Upper lobe of left lung (tissue), 6 donors: Measurements from ENCODE around the gene CAP2. TPM values are rescaled to one million over a fixed set of nuclear protein-coding genes. Genes with fewer than 3 reads are reported as not detected.

ENCODE experiments used
- ATAC-seq, 2 donors: fragments of 200-7000 bp; cut with Tn5 transposase; one replicate each; pipeline ENCODE4 v1.9.1; 2022; ENCODE audit warnings: mild to moderate bottlenecking in 2 of 2, moderate library complexity in 2 of 2; ENCODE audit not compliant: low FRiP score in 2 of 2
- DNase-seq, 2 donors: peaks; one replicate each; pipeline ENCODE4 v3.0.0-alpha.2; 2019 to 2020
- H3K27ac ChIP-seq, 4 donors: fragments of 200-600 bp; sonication (generic); one replicate each; pipeline ENCODE4 v1.5.1; 2016 to 2019
- H3K27me3 ChIP-seq, 4 donors: fragments of 200-600 bp; sonication (generic); one replicate each; pipeline ENCODE4 v1.5.1; 2017 to 2019
- H3K36me3 ChIP-seq, 4 donors: fragments of 200-600 bp; sonication (generic); one replicate each; pipeline ENCODE4 v1.5.1; 2016 to 2019
- H3K4me1 ChIP-seq, 4 donors: fragments of 200-600 bp; sonication (generic); one replicate each; pipeline ENCODE4 v1.5.1; 2018 to 2019
- H3K4me3 ChIP-seq, 4 donors: fragments of 200-600 bp; sonication (generic); one replicate each; pipeline ENCODE4 v1.5.1; 2017 to 2019; ENCODE audit warnings: mild to moderate bottlenecking in 2 of 4, moderate library complexity in 1 of 4
- H3K9me3 ChIP-seq, 4 donors: fragments of 200-600 bp; sonication (generic); one replicate each; pipeline ENCODE4 v1.5.1; 2018 to 2019
- CTCF ChIP-seq, 6 experiments: fragments of 450-650 bp in 4 of 6; fragments of 200-600 bp in 2 of 6; sonication (generic) in 2 of 6; IDR thresholded peaks; one replicate each; pipeline ENCODE4 v1.5.1; 2016 to 2019; ENCODE audit warnings: antibody characterized with exemption in 6 of 6
- EP300 ChIP-seq, 4 donors: sonication (generic); formaldehyde crosslinking; IDR thresholded peaks; one replicate each; pipeline ENCODE4 v1.5.1; 2017; ENCODE audit warnings: antibody characterized with exemption in 4 of 4, control low read depth in 2 of 4
- POLR2A ChIP-seq, 4 donors: fragments of 450-650 bp; IDR thresholded peaks; one replicate each; pipeline ENCODE4 v1.5.1; 2016 to 2017; ENCODE audit warnings: antibody characterized with exemption in 4 of 4, mild to moderate bottlenecking in 2 of 4
- POLR2AphosphoS5 ChIP-seq, 2 donors: sonication (generic); formaldehyde crosslinking; IDR thresholded peaks; one replicate each; pipeline ENCODE4 v1.5.1; 2017; ENCODE audit warnings: antibody characterized with exemption in 2 of 2
- WGBS, 2 donors: methylation state at CpG; one replicate each; pipeline ENCODE4 v1.1.5; 2017 to 2018; 5-methylcytosine and 5-hydroxymethylcytosine counted together
- total RNA-seq, 6 donors: library from RNA; depleted of rRNA in 4 of 6; stranded (reverse); fragments of >200 nt in 4 of 6; gene quantifications; one replicate each; pipeline versions ENCODE4 v1.1.0 to v1.2.1, GENCODE V29; 2016 to 2021
- donor health status: DM: no; HTN: no; CAD: no; lungs with moderate emphysema.
- donor health status: DM: no; HTN: yes; CAD: no; lungs with severe emphysema.

The CAP2 gene
- total RNA-seq, 6 donors from 2014 or later: 0.55 to 6.5 (median 4.3) TPM

- Histone ChIP-seq H3K9me3 (no peaks in the 10 kb centered on the region), H3K4me1 (peaks cover 0 to 16% (median 12%) of the 10 kb centered on the region in 4 donors), H3K27ac (no peak overlapping the region), H3K27me3 (no peaks in the 10 kb centered on the region), H3K4me3 (no peak overlapping the region), H3K36me3 (no peaks in the 10 kb centered on the region)
- 83 to 90% methylated on average over 3 of the region's 3 CpGs for WGBS, 2 donors
- ATAC-seq: no peak
- no peak for DNase-seq
- TF ChIP-seq POLR2A (IDR thresholded peaks at IDR 0.05) (no peak), EP300 (IDR thresholded peaks at IDR 0.05) (no peak), POLR2AphosphoS5 (IDR thresholded peaks at IDR 0.05) (no peak), CTCF (IDR thresholded peaks at IDR 0.05) (no peak)
Measured at GRCh38 chr6:17466707-17467106, 73.3 kb downstream of the CAP2 start.

GRCh38 chr6:17469006-17469832 is 75.8 kb downstream of the CAP2 start:
- Histone ChIP-seq H3K4me3 (no peak overlapping the region), H3K27ac (no peak overlapping the region), H3K9me3 (no peaks in the 10 kb centered on the region), H3K36me3 (no peaks in the 10 kb centered on the region), H3K27me3 (no peaks in the 10 kb centered on the region), H3K4me1 (peaks cover 0 to 22% (median 13%) of the 10 kb centered on the region in 4 donors)
- no peak for ATAC-seq
- 68 to 72% methylated on average over 10 of the region's 10 CpGs for WGBS, 2 donors
- TF ChIP-seq CTCF (IDR thresholded peaks at IDR 0.05) (peak in 4 of 6 experiments; percentile 19 to 33 (median 26)), EP300 (IDR thresholded peaks at IDR 0.05) (no peak)
- no peak for DNase-seq

GRCh38 chr6:17470202-17470937 is 77.0 kb downstream of the CAP2 start:
- H3K4me3 ChIP-seq: no peak overlapping the region
- no peaks in the 10 kb centered on the region for H3K36me3 ChIP-seq
- peak in 1 of 2 donors; percentile 49 for ATAC-seq
- 81 to 90% methylated on average over 2 of the region's 2 CpGs for WGBS, 2 donors
- no peak overlapping the region for H3K27ac ChIP-seq
- no peaks in the 10 kb centered on the region for H3K9me3 ChIP-seq
- H3K4me1 ChIP-seq: peaks cover 0 to 22% (median 13%) of the 10 kb centered on the region in 4 donors
- no peaks in the 10 kb centered on the region for H3K27me3 ChIP-seq
- DNase-seq: no peak
- TF ChIP-seq POLR2AphosphoS5 (IDR thresholded peaks at IDR 0.05) (no peak), POLR2A (IDR thresholded peaks at IDR 0.05) (no peak), EP300 (IDR thresholded peaks at IDR 0.05) (no peak), CTCF (IDR thresholded peaks at IDR 0.05) (no peak)

GRCh38 chr6:17470938-17471327 is 77.5 kb downstream of the CAP2 start:
- Histone ChIP-seq H3K27me3 (no peaks in the 10 kb centered on the region), H3K27ac (no peak overlapping the region), H3K36me3 (no peaks in the 10 kb centered on the region), H3K4me3 (no peak overlapping the region), H3K9me3 (no peaks in the 10 kb centered on the region), H3K4me1 (peaks cover 0 to 22% (median 13%) of the 10 kb centered on the region in 4 donors)
- 52 to 58% methylated on average over 3 of the region's 3 CpGs for WGBS, 2 donors
- DNase-seq (no peak), ATAC-seq (peak; percentile 23 to 57)
- TF ChIP-seq POLR2A (IDR thresholded peaks at IDR 0.05) (no peak), CTCF (IDR thresholded peaks at IDR 0.05) (peak in 2 of 6 experiments; percentile 18 to 29), EP300 (IDR thresholded peaks at IDR 0.05) (peak in 1 of 4 donors; percentile 36), POLR2AphosphoS5 (IDR thresholded peaks at IDR 0.05) (peak in 1 of 2 donors; percentile 58)
